ENCODE results near the gene MED1.

DNA sequence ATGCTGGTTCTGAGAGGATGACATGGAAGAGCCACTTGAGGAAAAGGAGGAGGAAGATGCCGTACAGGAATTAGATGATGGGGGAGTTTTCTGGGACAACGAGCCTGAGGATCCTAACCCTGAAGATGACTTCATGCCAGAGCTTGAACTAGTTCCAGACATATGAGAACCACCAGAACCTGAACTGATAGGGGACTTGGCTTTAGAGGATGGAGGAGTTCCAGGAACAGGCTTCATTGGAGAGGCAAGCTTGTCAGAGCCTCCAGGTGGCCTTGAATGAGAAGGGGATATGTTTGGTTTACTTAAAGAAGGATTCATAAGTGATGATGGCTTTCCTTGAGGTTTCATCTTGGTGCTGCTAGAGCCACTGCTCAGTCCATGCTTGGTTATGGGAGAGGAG lies 42.7 kb downstream of the MED1 start:
- TF ChIP-seq, protein P1, sequence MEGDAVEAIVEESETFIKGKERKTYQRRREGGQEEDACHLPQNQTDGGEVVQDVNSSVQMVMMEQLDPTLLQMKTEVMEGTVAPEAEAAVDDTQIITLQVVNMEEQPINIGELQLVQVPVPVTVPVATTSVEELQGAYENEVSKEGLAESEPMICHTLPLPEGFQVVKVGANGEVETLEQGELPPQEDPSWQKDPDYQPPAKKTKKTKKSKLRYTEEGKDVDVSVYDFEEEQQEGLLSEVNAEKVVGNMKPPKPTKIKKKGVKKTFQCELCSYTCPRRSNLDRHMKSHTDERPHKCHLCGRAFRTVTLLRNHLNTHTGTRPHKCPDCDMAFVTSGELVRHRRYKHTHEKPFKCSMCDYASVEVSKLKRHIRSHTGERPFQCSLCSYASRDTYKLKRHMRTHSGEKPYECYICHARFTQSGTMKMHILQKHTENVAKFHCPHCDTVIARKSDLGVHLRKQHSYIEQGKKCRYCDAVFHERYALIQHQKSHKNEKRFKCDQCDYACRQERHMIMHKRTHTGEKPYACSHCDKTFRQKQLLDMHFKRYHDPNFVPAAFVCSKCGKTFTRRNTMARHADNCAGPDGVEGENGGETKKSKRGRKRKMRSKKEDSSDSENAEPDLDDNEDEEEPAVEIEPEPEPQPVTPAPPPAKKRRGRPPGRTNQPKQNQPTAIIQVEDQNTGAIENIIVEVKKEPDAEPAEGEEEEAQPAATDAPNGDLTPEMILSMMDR (conservative IDR thresholded peaks at IDR 0.05; ENCODE audit: low read depth, low read length), result no peak
- TF ChIP-seq EZH2 (IDR thresholded peaks at IDR 0.05; ENCODE audit: borderline replicate concordance, low read depth, low read length, poor library complexity, severe bottlenecking), result no peak
